ENCODE data around the gene RGS3.

The RGS3 gene

GRCh38 chr9:113572076-113572861 lies 108.7 kb downstream of the RGS3 start:
- DNase-seq (ENCODE audit: low read depth) = no peak

GRCh38 chr9:113573046-113573958 lies 109.8 kb downstream of the RGS3 start:
- DNase-seq (ENCODE audit: low read depth) = no peak

GRCh38 chr9:113573959-113574352 lies 110.4 kb downstream of the RGS3 start:
- no peak for DNase-seq (ENCODE audit: low read depth)

- DNase-seq (ENCODE audit: low read depth) = peak; percentile 72
Observed at GRCh38 chr9:113574441-113575262, 111.1 kb downstream of the RGS3 start.

GRCh38 chr9:113577525-113578261 lies 114.2 kb downstream of the RGS3 start:
- peak; percentile 77 for DNase-seq (ENCODE audit: low read depth)

GRCh38 chr9:113578279-113578865 lies 114.8 kb downstream of the RGS3 start:
- DNase-seq (ENCODE audit: low read depth) = no peak

GRCh38 chr9:113578882-113579282 lies 115.4 kb downstream of the RGS3 start:
- peak; percentile 98 for DNase-seq (ENCODE audit: low read depth)

GRCh38 chr9:113579283-113580040 lies 115.9 kb downstream of the RGS3 start:
- peak; percentile 55 for DNase-seq (ENCODE audit: low read depth)

GRCh38 chr9:113580041-113580953 lies 116.8 kb downstream of the RGS3 start:
- DNase-seq (ENCODE audit: low read depth) = peak; percentile 33

GRCh38 chr9:113580954-113581311 lies 117.4 kb downstream of the RGS3 start:
- DNase-seq (ENCODE audit: low read depth) = no peak

- peak; percentile 64 for DNase-seq (ENCODE audit: low read depth)
Observed at GRCh38 chr9:113581865-113582697, 118.6 kb downstream of the RGS3 start.

- no peak for DNase-seq (ENCODE audit: low read depth)
Observed at GRCh38 chr9:113582698-113583200, 119.2 kb downstream of the RGS3 start.

- DNase-seq (ENCODE audit: low read depth) = no peak
Observed at GRCh38 chr9:113583511-113584427, 120.2 kb downstream of the RGS3 start.

- DNase-seq (ENCODE audit: low read depth) = no peak
Observed at GRCh38 chr9:113584428-113585084, 121.0 kb downstream of the RGS3 start.

GRCh38 chr9:113585085-113585442 lies 121.5 kb downstream of the RGS3 start:
- no peak for DNase-seq (ENCODE audit: low read depth)

- DNase-seq (ENCODE audit: low read depth) = no peak
Observed at GRCh38 chr9:113585555-113585954, 122.0 kb downstream of the RGS3 start.
